Thoracic aorta (tissue), 2 donors: ENCODE measurements around the gene IL17REL. TPM values are rescaled to one million over a fixed set of nuclear protein-coding genes. Genes with fewer than 3 reads are reported as not detected.

Experiments
- ATAC-seq: fragments of 150-250 bp; one replicate; pipeline ENCODE4 v1.8.0; 2017; ENCODE audit warnings: low read depth; ENCODE audit not compliant: insufficient number of reproducible peaks, low FRiP score
- DNase-seq: peaks from one replicate; pipeline ENCODE4 v3.0.0-alpha.2; 2020; ENCODE audit warnings: low spot score
- H3K27ac ChIP-seq, 2 donors: fragments of 200-600 bp; sonication (generic); 1 replicate in 1 of 2; 2 replicates in 1 of 2; pipeline ENCODE4 v1.5.1; 2016; ENCODE audit warnings: mild to moderate bottlenecking in 2 of 2, moderate library complexity in 2 of 2
- H3K27me3 ChIP-seq: fragments of 200-600 bp; sonication (generic); replicated peaks from 2 replicates; pipeline ENCODE4 v1.6.0; 2016; ENCODE audit warnings: mild to moderate bottlenecking; ENCODE audit not compliant: insufficient read depth
- H3K36me3 ChIP-seq: fragments of 200-600 bp; sonication (generic); one replicate; pipeline ENCODE4 v1.5.1; 2016
- H3K4me1 ChIP-seq, 2 donors: fragments of 200-600 bp; sonication (generic); 1 replicate in 1 of 2; 2 replicates in 1 of 2; pipeline versions ENCODE4 v1.5.1 to v1.6.0; 2016; ENCODE audit warnings: low read depth in 2 of 2, mild to moderate bottlenecking in 1 of 2; ENCODE audit not compliant: control insufficient read depth in 1 of 2
- H3K4me3 ChIP-seq: fragments of 200-600 bp; sonication (generic); 2 replicates; pipeline ENCODE4 v1.5.1; 2016; ENCODE audit warnings: mild to moderate bottlenecking
- H3K9me3 ChIP-seq: fragments of 200-600 bp; sonication (generic); 2 replicates; pipeline ENCODE4 v1.5.1; 2016
- CTCF ChIP-seq: fragments of 200-600 bp; sonication (generic); IDR thresholded peaks from one replicate; pipeline ENCODE4 v1.5.1; 2019; ENCODE audit warnings: antibody characterized with exemption
- total RNA-seq, 2 donors: library from RNA; depleted of rRNA; stranded (reverse); fragments of >200 nt; gene quantifications; one replicate each; pipeline versions ENCODE4 v1.1.0 to v1.2.3, GENCODE V29; 2016

The IL17REL gene
- total RNA-seq, 2 donors from 2014 or later, result not detected

GRCh38 chr22:50035976-50036724 is 23.6 kb upstream of the IL17REL start:
- DNase-seq, result no peak
- Histone ChIP-seq H3K36me3 (no peaks in the 10 kb centered on the region), H3K27me3 (no peaks in the 10 kb centered on the region), H3K4me1 (no peaks in the 10 kb centered on the region), H3K27ac (no peak overlapping the region), H3K9me3 (no peaks in the 10 kb centered on the region), H3K4me3 (no peak overlapping the region)
- no peak for ATAC-seq
- no peak for TF ChIP-seq CTCF

DNA sequence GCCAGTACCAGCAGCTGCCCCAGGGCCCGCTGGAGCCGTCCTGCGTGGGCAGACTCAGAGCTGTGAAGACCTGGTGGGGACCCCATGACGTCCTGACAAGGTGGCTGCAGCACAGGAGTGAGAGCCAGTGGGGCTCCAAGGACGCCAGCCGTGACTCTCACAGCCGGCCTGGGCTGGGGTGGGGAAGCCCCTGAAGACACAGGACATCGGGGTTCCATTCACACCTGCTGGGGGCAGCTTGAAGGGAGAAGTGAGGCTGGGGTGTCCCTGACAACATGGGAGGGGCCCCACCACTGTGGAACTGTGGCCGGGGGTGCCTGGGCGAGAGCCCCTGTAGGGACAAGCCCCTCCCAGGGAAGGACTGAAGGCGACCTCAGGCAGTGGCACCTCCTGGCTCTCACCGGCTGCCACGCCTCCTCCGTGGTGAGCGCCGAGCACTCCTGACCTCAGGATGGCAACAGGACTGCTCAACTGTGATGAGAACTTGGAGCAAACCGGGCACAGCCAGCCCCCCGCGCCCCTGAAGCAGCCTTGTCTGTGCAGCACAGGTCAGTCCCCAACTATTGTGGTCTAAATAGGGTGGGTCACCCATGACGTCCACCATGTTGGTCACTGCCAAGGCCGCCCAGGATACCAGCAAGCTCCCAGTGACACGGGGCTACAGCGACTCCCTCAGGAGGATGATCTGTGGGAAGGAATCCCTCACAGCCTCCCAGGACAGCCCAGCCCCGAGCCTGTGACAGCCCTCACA is 22.7 kb upstream of the IL17REL start:
- DNase-seq (no peak), ATAC-seq (no peak)
- no peaks in the 10 kb centered on the region for H3K27me3 ChIP-seq
- no peaks in the 10 kb centered on the region for H3K36me3 ChIP-seq
- no peaks in the 10 kb centered on the region for H3K9me3 ChIP-seq
- no peak overlapping the region for H3K4me3 ChIP-seq
- no peak overlapping the region for H3K27ac ChIP-seq
- peaks cover 0 to 1% of the 10 kb centered on the region in 2 donors for H3K4me1 ChIP-seq
- no peak for TF ChIP-seq CTCF

GRCh38 chr22:50034126-50035081 is 21.8 kb upstream of the IL17REL start:
- Histone ChIP-seq H3K4me1 (peaks cover 0 to 8% of the 10 kb centered on the region in 2 donors), H3K9me3 (no peaks in the 10 kb centered on the region), H3K27me3 (no peaks in the 10 kb centered on the region), H3K4me3 (no peak overlapping the region), H3K27ac (no peak overlapping the region), H3K36me3 (no peaks in the 10 kb centered on the region)
- ATAC-seq, result no peak
- TF ChIP-seq CTCF, result no peak
- DNase-seq, result no peak

DNA sequence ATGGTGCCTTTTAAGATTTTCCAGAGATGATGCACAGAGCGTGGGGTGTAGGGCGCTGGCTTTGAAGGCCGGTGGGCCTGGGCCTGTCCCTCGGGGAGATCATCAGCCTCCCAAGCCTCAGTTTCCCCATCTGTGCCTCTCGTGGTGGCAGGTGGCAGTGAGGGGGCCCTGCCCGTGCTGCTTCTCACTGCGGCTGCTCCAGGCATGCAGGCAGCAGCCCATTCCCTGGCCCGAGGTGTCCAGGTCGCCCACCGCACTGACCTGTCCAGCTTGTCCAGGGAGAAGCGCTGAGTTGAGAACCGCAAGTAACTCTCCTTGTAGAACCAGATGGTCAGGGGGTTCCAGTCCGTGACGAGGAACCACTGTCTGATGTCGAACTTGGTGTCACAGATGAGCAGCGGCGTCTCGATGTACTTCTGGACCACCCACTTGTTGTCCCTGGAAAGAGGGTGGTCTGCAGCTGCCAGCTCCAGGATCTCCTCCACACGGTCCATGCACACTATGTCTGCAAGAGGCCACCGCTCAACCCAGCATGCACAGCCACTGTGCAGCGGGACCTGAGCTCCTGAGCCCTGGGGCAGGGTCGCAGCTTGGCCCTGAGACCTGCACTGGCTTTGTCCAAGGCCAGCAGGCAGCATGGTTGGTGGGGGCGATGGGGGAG is 20.5 kb upstream of the IL17REL start:
- H3K27ac ChIP-seq, result no peak overlapping the region
- H3K4me3 ChIP-seq, result no peak overlapping the region
- DNase-seq (no peak), ATAC-seq (no peak)
- H3K9me3 ChIP-seq, result no peaks in the 10 kb centered on the region
- no peaks in the 10 kb centered on the region for H3K36me3 ChIP-seq
- peaks cover 0 to 8% of the 10 kb centered on the region in 2 donors for H3K4me1 ChIP-seq
- H3K27me3 ChIP-seq, result no peaks in the 10 kb centered on the region
- TF ChIP-seq CTCF, result no peak
